Glomerular visceral epithelial cell (primary cell): ENCODE data around the gene AQP9.
"Not testable (repeated sequence)": the region's sequence is repeated elsewhere in the genome, so short reads cannot be mapped to it uniquely, and the experiment has no call there.

Source experiments
- DNase-seq: peaks from one replicate; pipeline ENCODE4 v3.0.0-alpha.2; 2016; ENCODE audit errors: extremely low spot score

The AQP9 gene

DNA sequence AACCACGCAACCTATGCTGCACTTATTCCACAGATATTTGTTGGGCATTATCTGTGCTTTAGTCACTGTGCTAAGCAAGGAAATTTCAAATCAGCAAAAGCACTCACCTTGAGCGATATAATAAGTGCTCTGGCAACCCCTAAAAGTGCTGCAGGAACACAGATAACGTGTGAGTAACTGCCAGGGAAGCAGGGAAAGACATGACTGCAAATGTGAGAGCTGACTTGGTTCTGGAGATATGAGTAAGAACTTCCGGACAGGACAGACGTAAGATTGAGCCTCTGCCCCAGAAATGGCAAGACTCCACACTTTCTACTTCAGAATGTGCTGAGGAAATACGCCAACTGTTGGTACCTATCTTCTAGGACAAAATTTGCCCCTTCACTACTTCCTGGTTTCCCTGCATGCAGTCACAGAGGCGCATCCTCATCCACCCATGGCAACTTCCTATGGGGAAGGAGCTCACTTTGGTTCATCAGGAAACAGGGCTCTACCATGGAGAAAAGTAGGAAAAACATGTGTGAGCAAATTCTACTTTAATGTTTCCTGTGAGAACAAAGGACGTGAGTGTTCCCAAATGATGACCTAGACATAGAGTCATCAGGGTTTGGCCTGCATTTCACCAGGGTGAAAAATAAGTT is 41.7 kb downstream of the AQP9 start:
- DNase-seq: no peak

DNA sequence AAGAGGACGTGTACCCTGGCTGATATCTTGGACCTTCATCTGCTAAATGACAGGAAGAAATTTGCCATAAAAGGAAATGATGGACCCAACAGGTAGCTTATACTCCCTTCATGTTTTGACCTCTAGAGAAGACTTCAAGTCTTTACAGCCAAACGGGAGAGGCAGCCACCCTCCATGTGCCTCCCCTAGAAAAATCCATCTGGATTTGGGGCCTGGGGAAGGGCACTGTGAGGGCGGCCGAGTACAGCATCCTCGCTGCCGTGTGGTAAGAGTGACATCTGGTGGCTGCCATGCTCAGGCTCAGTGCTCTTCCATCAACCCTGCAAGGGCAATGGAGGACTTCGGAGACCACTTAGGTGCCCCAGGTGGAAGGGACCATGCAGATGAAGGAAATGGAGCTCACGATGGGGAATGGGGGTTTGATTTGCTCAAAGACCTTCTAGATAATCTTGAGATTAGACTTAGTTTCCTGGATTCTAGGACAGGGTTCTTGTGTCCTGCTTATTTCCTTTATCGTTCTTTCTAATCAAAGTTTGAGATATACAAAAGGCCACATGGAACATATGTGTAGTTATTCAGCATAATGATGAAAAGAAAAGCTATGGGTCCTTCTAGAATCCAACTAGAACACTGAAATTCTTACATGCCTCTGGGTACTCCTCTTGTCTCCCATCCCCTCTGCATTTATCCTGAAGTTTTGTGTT is 44.4 kb downstream of the AQP9 start:
- peak; percentile 40 for DNase-seq

DNA sequence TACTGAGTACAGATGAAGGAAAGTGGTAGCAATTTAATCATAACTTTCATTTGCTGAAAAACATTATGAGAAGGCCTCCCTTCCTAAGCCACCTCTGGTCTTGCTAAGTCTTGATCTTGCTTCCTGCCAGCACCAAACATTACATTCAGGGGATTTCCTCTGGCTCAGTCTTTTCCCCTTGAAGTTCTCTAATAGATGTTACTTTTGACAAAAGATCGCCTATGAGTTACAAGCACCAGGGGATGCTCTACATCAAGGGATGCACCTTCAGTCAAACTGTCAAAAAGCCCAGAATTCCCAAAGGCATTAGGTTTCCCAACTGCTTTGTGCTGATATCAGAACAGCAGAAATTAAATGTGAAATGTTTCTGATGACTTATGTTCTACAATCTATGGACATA is 47.3 kb downstream of the AQP9 start:
- DNase-seq: no peak

DNA sequence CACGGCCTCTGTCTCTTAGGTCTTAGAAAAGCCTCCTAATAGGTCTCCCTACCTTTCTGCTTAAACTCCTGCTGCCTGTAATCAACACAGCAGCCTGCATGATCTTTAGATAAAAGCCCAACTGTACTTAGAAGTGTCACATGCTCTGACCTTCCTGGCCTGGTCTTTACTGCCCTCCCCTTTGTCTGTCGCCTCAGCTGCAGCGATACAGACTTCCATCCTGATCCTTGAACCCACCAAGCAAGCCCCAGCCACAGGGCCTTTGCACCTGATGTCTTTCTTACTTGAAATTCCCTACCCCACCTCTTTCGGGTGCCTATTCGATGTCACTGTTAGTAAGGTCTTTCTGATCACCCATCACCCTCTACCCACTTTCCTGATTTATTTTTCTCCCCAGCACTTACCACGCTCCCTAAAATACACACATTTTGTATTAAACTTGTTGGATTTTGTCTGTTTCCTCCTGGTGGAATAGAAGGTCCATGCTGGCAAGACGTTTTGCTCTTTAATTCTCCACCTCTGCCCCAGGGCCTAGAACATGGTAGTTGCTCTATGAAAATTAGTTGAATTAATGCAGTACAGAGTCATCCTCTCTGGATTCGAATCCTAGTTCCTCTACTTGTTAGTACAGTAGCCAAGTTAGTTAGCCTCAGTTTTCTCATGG is 51.1 kb downstream of the AQP9 start:
- DNase-seq: no peak

DNA sequence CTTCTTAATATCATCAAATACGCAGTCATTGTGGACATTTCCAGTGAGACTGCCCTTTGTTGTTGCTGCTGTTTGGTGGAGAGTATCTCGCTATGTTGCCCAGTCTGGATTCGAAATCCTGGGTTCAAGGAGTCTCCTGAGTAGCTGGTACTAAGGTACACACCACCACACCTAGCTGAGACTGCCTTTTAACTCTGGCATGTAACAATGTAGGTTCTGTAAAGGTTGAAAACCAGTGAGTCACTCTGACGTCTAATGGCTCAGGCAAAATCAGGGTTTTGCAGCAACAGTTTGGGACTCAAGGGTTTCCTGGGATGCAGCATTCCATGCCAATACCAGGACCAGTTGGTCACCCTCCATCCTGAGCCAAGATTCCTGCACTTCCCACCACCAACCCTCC is 52.2 kb downstream of the AQP9 start:
- no peak for DNase-seq

DNA sequence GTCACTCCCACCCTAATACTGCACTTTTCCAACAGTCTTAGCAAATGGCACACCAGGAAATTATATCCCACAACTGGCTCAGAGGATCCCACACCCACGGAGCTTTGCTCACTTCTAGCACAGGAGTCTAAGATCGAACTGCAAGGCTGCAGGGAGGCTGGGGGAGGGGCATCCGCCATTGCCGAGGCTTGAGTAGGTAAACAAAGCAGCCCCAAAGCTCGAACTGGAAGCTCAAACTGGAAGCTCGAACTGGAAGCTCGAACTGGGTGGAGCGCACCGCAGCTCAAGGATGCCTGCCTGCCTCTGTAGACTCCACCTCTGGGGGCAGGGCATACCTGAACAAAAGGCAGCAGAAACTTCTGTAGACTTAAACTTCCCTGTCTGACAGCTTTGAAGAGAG is 55.5 kb downstream of the AQP9 start:
- DNase-seq: not testable (repeated sequence)

DNA sequence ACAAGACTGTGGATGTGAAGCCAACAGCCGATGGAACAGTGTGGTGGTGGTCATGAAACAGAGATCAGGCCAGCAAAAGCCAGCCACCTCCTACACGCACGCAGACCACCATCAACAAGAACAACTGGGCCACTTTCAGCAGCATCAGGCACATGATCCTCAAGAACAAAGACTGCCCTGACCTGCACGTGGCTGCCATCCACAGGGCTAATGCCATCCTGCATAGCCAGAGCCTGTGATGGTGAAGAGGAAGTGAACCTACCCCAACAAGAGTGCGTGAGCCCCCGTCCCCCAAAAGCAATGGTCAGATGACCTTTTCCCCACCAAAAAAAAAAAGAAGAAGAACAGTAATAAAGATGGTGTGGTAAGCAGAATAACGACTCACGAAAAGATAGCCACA is 62.6 kb downstream of the AQP9 start:
- no peak for DNase-seq

DNA sequence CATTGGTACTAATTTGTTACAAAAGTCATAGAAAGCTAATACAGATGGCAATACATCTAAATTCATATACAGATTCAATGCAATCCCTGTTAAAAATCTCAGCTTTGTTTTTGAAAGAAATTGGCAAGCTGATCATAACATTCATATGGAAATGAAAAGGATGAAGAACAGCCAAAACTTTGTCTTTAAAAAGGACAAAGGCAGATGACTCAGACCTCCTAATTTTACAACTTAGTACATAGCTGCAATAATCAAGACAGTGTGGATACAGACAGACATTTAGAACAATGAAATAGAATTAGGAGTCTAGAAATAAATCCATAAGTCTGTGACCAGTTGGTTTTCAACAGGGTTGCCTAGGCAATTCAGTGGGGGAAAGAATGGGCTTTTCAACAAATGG is 63.3 kb downstream of the AQP9 start:
- no peak for DNase-seq

DNA sequence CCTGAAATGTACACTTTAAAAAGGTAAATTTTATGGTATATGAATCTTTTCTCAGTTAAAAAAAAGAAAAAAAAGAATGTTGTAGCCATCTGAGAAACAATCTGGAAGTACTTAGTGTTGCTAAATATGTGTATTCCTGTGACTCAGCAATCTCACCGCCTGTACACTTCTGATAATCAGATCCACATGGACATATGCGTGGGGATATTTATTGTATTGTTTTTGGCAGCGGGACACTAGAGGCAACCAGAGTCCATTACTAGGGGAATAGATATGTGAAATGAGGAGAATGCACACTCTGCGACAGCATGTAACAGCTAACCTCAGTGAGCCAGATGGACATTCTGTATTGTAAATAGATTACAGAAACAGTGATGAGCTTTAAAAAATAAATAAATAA is 65.4 kb downstream of the AQP9 start:
- no peak for DNase-seq

DNA sequence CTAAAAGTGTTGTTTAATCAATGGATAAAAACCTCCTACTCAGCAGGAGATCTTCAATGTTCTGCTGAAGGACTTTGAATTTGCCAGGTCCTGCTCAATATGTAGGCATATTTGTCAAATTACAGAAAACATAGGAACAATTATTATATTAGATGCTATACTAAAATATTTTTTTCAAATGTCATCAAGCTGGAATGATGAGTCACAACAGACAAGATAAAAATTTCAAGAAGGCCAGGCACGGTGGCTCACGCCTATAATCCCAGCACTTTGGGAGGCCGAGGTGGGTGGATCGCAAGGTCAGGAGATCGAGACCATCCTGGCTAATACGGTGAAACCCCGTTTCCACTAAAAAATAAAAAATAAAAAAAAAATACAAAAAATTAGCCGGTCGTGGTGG is 68.0 kb downstream of the AQP9 start:
- no peak for DNase-seq

DNA sequence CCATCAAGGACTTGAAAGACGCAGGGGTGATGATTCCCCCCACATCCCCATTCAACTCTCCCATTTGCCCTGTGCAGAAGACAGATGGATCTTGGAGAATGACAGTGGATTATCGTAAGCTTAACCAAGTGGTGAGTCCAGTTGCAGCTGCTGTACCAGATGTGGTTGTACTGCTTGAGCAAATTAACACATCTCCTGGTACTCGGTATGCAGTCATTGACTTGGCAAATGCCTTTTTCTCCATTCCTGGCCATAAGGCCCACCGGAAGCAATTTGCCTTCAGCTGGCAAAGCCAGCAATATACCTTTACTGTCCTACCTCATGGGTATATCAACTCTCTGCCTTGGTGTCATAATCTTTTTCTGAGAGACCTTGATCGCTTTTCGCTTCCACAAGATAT is 70.0 kb downstream of the AQP9 start:
- not testable (repeated sequence) for DNase-seq

DNA sequence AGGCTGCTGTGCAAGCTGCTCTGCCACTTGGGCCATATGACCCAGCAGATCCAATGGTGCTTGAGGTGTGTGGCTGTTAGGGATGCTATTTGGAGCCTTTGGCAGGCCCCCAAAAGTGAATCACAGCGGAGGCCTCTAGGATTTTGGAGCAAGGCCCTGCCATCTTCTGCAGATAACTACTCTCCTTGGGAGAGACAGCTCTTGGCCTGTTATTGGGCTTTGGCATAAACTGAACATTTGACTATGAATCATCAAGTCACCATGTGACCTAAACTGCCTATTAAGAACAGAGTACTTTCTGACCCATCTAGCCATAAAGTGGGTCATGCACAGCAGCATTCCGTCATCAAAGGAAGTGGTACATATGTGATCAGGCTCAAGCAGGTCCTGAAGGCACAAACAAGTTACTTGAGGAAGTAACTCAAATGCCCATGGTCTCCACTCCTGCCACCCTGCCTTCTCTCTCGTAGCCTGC is 70.9 kb downstream of the AQP9 start:
- not testable (repeated sequence) for DNase-seq

DNA sequence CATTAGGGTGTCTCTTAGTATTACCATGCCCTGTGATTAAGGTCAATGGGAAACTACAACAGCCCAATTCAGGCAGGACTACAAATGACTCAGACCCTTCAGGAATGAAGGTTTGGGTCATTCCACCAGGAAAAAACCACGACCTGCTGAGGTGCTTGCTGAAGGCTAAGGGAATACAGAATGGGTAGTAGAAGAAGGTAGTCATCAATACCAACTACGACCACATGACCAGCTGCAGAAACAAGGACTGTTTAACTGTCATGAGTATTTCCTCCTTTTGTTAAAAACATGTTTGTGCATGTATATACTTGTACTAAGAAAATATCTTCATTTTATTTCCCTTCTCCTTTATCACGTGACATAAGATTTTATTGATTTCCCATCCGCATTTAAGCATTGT is 71.8 kb downstream of the AQP9 start:
- not testable (repeated sequence) for DNase-seq

DNA sequence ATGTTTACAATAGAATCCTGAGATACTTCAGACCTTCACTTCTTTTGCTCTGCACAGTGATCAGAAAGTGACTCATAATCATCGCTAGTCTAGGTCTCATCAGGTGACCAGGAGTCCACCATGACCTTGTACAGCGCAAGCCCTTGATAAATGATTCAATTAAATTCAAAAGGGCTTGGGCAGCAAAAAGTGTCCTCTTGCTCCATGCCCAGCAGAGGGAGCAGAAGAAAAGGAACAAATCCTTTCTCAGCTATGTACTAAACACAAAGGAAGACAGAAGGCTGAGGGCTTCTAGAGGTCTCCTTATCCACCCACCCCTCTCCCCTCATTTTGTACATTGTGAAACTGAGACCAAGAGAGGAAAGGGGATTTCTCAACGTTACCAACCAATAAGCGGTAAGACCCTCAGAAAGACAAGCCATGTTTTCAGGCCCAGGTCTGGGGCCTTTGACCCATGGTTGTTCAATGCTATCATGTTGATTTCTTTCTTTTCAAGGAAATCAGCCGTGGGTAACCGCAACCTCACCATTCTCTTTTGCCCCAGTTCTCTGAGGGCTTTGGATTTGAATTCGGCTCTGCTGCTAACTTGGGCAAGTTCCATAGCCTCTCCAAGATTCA is 74.8 kb downstream of the AQP9 start:
- DNase-seq: peak; percentile 45

DNA sequence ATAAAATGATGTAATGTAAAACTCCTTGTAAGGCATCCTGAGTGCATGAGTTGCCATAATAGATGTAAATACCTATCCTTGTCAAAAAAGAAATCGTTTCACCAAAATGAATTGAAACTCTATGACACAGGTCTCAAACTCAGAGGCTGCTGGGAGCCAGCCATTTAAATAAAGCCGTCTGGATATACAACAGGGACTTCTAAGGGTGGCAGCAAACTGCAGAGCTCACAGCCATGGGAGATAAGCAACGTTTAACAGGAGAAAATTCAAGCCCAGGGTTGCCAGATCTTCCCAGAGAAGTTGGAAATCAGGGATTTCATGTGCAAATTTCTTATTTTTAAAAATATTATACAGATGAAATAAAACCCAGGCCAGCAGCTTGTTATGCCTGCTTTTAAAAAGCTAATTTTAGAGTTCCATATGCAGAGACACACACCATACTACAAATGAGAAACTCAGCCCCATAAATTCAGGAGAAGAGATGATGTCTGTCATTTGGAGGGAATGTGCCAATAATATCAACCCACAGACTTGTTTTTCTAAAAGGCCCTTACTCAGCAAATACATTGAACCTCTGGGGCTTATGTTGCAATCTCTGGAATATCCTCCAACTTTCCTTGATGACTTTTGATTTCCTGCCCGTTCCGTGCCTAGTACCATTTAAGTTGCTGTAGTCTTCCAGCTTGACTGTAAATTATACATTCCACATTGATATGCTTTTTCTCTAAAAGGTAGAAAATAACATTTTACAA is 75.6 kb downstream of the AQP9 start:
- DNase-seq: no peak

DNA sequence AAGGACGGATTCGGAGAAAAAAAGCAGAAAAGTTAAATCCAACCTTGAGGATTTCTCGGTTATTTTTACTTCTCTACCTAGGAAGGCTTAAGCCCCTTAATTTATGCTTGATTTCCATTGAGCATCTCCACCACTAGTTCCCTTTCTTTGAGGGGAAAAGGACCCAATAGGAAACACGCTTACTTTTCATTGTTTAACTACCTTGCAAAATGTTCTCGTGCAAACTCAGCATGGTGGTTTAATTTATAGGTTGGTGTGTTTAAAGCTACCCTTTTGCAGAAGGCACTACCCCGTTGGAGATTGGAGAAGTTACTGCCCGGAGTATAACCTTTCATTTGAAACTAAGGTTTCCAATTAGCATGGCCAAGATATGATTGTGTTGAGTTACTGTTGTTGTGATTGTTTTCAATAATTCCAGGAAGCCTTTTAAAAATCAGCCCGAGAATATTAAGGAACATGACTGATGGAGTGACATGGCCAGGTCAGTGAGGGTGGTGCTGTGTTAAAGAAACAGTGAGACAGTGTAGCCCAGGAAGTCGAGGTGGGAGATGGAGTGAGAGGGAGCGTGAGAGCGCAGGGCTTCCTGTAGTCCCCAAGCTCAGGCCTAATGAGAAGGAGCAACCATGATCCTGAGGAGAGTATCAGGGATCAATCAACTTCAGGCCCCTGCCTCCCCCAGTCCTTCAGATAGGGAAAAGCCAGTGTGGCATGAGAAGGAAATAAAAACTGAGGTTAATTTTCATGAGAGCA is 76.6 kb downstream of the AQP9 start:
- no peak for DNase-seq

DNA sequence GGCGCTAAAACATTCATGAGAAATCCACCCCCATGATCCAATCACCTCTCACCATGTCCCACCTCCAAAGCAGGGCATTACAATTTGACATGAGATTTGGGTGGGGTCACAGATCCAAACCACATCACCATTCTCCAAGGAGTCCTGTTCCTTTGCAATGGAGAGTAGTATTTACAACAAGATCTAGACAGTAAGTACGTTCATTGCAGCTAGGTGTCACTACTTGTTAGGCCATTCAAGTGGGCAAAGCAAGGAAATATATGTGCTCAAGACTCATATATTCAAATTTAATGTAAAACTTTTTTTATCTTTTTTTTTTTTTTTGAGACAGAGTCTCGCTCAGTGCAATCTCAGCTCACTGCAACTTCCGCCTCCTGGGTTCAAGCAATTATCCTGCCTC is 79.3 kb downstream of the AQP9 start:
- DNase-seq: no peak

DNA sequence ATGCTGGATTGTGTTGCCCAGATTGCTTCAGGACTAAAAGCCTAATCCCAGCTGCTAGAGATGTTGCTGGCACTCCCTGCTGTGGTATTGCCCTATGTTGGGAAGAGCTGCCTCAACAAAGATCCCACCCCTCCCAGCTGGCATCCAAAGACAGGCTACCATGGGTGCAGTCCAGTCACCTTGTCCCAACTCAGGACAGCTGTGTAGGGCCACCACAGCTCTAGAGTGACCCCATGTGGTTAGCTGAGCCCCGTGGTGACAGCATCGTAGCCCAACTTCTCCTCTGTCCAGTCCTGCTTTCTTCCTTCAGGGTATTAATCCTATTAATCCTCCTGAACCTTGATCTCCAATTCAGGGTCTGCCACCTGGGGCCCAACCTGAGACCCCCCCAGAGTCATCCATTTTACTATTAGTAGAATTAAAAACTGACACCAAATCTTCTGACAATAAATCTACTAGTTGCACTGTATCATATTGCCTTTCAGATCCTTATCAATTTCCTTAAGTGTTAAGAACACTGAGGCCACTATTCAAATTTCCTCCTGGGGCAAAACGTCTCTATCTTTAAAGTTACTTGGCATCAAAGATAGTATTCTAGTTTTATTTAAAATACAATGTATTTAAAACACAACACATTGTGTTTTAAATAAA is 83.5 kb downstream of the AQP9 start:
- no peak for DNase-seq

DNA sequence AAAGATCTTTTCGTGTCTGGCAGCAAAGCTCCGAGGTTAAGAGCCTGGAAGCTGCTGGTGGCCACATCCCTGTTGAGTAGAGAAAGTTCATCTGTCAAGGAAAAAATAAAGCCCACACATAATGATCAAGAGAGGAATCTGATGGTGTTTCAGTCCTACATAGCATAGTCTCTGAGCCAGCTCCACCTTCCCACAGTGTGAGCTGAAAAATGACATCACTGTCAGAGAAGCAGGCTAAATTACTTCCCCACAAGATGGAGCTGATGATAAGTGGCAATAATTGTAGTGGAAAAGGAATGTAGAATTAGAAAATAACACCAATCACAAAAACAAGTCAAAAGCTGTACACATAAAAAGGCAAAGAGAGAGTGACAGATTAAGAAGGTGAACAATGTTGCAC is 84.5 kb downstream of the AQP9 start:
- no peak for DNase-seq

DNA sequence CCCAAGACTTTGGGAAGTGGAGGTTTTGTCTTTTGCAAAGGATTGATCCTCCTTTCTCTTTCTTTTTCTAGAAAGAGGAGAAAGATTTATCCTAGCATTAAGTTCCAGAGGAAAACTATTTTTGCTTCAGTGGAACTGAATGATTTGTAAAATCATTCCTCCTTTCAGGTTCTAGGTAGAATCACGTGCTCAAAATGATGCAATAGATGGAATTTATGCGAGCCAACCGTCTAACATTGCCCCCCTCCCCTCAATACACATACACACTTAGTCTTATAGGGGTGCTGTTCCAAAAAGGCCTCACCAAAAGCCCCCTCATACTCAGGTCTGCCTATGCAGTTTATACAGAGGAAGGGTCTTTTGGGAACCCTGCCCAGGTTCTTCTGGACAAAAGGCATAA is 85.3 kb downstream of the AQP9 start:
- DNase-seq: no peak

DNA sequence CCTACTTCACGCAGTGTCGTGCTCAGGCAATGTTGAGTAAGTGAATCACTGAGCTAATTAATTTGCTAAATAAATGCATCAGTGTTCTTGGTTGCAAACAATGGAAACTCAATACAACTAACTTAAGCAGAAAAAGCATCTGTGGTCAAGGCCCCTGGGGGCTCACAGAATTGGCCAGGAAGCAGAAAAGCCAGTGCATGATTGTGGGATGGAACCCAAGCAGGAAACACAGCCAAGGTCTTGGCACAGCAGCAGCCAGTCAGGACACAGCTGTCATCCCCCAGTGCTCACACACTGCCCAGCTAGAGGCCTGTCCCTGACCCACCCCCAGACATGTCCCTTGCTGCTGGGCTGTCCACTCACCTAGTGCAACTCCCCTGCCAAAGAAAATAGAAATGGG is 85.9 kb downstream of the AQP9 start:
- DNase-seq: no peak
